Muscle layer of duodenum (tissue), 2 donors: Measurements from ENCODE around the gene ELAPOR1.

Source experiments
- H3K27ac ChIP-seq: one replicate; pipeline ENCODE4 v1.7.0; 2013; ENCODE audit warnings: mild to moderate bottlenecking, low read length
- H3K27me3 ChIP-seq: one replicate; pipeline ENCODE4 v1.7.0; 2013; ENCODE audit warnings: low read depth, mild to moderate bottlenecking, control low read depth, low read length
- H3K36me3 ChIP-seq, 2 donors: one replicate each; pipeline ENCODE4 v1.7.0; 2013; ENCODE audit warnings: low read length in 2 of 2, control low read depth in 1 of 2, mild to moderate bottlenecking in 1 of 2; ENCODE audit not compliant: insufficient read depth in 2 of 2, control insufficient read depth in 1 of 2
- H3K4me1 ChIP-seq, 2 donors: one replicate each; pipeline ENCODE4 v1.7.0; 2013; ENCODE audit warnings: low read length in 2 of 2, mild to moderate bottlenecking in 2 of 2, control low read depth in 1 of 2, moderate library complexity in 1 of 2; ENCODE audit not compliant: insufficient read depth in 2 of 2, control insufficient read depth in 1 of 2
- H3K4me3 ChIP-seq, 2 donors: one replicate each; pipeline ENCODE4 v1.7.0; 2013; ENCODE audit warnings: low read length in 2 of 2, low read depth in 1 of 2, mild to moderate bottlenecking in 1 of 2
- H3K9me3 ChIP-seq, 2 donors: one replicate each; pipeline ENCODE4 v1.7.0; 2013; ENCODE audit warnings: low read length in 2 of 2, control low read depth in 1 of 2, mild to moderate bottlenecking in 1 of 2; ENCODE audit not compliant: control insufficient read depth in 1 of 2
- donor health status: healthy.

Gene ELAPOR1

DNA sequence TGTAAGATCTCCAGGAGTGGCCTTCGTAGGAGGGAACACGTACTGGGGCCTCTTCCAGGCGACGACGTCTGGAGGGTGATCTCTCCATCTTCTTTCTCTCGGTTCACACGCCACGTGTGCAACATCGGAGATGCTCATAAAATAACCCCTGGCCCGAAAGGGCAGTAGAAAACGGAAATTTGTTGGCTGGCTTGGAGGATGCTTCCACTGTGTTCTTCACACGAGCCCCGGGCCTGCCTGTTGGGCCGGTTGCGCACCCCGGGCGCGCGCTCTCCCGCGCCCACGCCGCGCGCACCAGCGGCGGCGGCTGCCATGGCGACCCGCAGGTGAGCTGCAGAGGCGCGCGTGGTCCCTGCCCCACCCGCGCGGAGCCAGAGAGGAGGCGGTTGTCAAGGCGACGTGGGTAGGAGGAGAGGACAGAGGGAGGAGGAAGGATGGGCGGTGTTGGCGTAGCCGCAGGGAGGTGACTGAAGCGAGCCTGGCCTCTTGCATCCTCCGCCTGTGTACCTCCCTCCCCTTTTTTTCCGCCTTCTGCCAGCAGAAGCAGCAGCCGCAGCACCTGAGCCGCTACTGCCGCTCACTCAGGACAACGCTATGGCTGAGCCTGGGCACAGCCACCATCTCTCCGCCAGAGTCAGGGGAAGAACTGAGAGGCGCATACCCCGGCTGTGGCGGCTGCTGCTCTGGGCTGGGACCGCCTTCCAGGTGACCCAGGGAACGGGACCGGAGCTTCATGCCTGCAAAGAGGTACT is at the start of gene ELAPOR1:
ELAPOR1 (plus strand) TSS at position 526 of the 752 bp plus-strand sequence; CDS start at position 595, 69 bp downstream.
- no peaks in the 10 kb centered on the region for H3K9me3 ChIP-seq
- no peaks in the 10 kb centered on the region for H3K36me3 ChIP-seq
- peaks cover 5 to 27% of the 10 kb centered on the region in 2 donors for H3K4me1 ChIP-seq
- peaks cover 13% of the 10 kb centered on the region for H3K27me3 ChIP-seq
- peak within 1 kb of the TSS; percentile 59 to 63 for H3K4me3 ChIP-seq
- H3K27ac ChIP-seq, result peak within 1 kb of the TSS; percentile 64

GRCh38 chr1:109065137-109065536 is 48.8 kb upstream of the ELAPOR1 start:
- H3K27me3 ChIP-seq, result no peaks in the 10 kb centered on the region
- peaks cover 0 to 38% of the 10 kb centered on the region in 2 donors for H3K36me3 ChIP-seq
- no peaks in the 10 kb centered on the region for H3K4me1 ChIP-seq
- no peaks in the 10 kb centered on the region for H3K9me3 ChIP-seq
- no peak overlapping the region for H3K4me3 ChIP-seq
- no peak overlapping the region for H3K27ac ChIP-seq

GRCh38 chr1:109067883-109068282 is 46.0 kb upstream of the ELAPOR1 start:
- H3K36me3 ChIP-seq, result peaks cover 0 to 38% of the 10 kb centered on the region in 2 donors
- no peaks in the 10 kb centered on the region for H3K9me3 ChIP-seq
- no peak overlapping the region for H3K4me3 ChIP-seq
- no peaks in the 10 kb centered on the region for H3K4me1 ChIP-seq
- H3K27ac ChIP-seq, result no peak overlapping the region
- no peaks in the 10 kb centered on the region for H3K27me3 ChIP-seq

DNA sequence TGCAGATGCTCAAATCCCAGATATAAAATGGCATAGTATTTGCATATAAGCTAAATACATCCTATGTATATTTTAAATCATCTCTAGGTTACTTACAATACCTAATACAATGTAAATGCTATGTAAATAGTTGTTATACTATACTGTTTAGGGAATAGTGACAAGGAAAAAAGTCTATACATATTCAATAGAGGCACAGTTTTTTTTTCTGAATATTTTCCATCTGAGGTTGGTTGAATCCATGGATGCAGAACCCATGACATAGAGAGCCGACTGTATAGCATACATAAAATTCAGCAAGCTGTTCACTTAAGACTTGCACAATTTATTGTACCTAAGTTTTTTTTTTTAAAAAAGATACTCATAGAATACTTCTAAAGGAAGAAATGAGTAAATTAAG is 44.6 kb upstream of the ELAPOR1 start:
- Histone ChIP-seq H3K27ac (no peak overlapping the region), H3K4me3 (no peak overlapping the region)

GRCh38 chr1:109075531-109076490 is 38.1 kb upstream of the ELAPOR1 start, which contains the start of gene TAF13:
Gene TAF13 (minus strand): TSS chr1:109076003. CDS start chr1:109075947, 56 bp downstream.
- Histone ChIP-seq H3K9me3 (no peaks in the 10 kb centered on the region), H3K27ac (peak within 1 kb of the TSS; percentile 98), H3K36me3 (peaks cover 0 to 5% of the 10 kb centered on the region in 2 donors), H3K4me1 (peaks cover 0 to 13% of the 10 kb centered on the region in 2 donors), H3K27me3 (no peaks in the 10 kb centered on the region), H3K4me3 (peak within 1 kb of the TSS; percentile 85 to 99)

More for the DNA sequence above, 44.6 kb upstream of the ELAPOR1 start:
- H3K36me3 ChIP-seq, result peaks cover 0 to 30% of the 10 kb centered on the region in 2 donors
- H3K4me1 ChIP-seq, result no peaks in the 10 kb centered on the region
- no peaks in the 10 kb centered on the region for H3K9me3 ChIP-seq
- H3K27me3 ChIP-seq, result no peaks in the 10 kb centered on the region

DNA sequence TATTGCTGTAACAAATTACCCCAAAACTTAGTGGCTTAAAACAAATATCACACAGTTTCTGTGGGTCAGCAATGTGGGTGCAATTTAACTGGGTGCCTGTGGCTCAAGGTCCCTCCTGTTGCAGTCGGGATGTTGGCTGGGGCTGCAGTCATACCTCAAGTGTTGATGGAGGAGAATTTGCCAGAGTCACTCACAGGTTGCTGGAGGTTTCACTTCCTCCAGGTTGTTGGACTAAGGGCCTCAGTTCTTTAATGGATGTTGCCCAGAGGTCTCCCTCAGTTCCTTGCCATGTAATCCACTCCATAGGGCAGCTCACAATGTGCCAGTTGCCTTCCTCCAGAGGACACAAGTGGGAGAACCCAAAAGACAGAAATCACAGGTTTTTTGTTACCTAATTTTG is 35.6 kb upstream of the ELAPOR1 start:
- no peaks in the 10 kb centered on the region for H3K9me3 ChIP-seq
- H3K27me3 ChIP-seq, result no peaks in the 10 kb centered on the region
- H3K4me1 ChIP-seq, result peaks cover 0 to 13% of the 10 kb centered on the region in 2 donors
- H3K27ac ChIP-seq, result no peak overlapping the region
- H3K4me3 ChIP-seq, result no peak overlapping the region
- peaks cover 0 to 5% of the 10 kb centered on the region in 2 donors for H3K36me3 ChIP-seq

DNA sequence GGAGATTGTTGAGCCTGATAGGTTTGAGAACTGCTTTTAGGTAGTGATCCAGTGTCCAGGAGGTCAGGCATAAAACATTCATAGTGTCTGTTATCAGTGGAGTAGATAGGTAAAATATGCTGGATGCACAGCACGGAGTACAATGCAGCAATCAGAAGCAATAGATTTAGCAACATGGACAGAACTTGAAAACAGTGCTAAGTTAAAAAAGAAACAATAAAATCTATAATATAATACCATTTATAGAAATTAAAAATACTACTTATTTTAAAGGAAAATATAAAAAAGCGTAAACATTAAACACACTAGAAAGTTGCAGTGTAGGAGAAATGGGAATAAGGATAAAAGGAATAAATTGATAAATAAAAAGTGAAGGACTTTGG is 34.7 kb upstream of the ELAPOR1 start:
- Histone ChIP-seq H3K27me3 (no peaks in the 10 kb centered on the region), H3K27ac (no peak overlapping the region), H3K4me3 (no peak overlapping the region), H3K36me3 (peaks cover 0 to 5% of the 10 kb centered on the region in 2 donors), H3K4me1 (peaks cover 0 to 13% of the 10 kb centered on the region in 2 donors), H3K9me3 (no peaks in the 10 kb centered on the region)

DNA sequence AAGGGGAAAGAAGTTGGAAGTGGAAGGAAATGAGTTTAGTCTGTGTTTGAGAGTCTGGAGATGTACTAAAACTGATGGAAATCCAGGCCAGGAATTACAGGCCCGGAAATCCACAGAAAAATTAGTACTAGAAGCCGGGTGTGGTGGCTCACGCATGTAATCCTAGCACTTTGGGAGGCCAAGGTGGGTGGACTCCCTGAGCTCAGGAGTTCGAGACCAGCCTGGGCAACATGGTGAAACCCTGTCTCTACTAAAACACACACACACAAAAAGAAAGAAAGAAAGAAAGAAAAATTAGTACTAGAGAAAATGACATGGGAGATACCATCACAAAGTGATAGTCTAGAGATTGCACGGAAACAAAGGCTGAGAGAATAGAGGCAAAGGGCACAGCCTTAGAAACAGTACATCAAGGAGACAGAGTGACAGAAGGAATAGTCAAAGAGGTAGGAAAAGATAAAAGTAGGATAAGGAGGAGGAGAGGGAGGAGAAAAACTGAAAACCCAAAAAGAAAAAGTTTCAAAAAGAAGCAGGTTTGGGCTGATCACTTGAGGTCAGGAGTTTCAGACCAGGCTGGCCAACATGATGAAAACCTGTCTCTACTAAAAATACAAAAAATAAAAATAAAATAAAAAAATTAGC is 33.4 kb upstream of the ELAPOR1 start:
- Histone ChIP-seq H3K9me3 (no peaks in the 10 kb centered on the region), H3K27ac (no peak overlapping the region), H3K36me3 (peaks cover 0 to 2% of the 10 kb centered on the region in 2 donors), H3K4me1 (peaks cover 0 to 5% of the 10 kb centered on the region in 2 donors), H3K27me3 (no peaks in the 10 kb centered on the region), H3K4me3 (no peak overlapping the region)

GRCh38 chr1:109083501-109083900 is 30.4 kb upstream of the ELAPOR1 start:
- Histone ChIP-seq H3K4me1 (no peaks in the 10 kb centered on the region), H3K4me3 (no peak overlapping the region), H3K36me3 (no peaks in the 10 kb centered on the region), H3K9me3 (no peaks in the 10 kb centered on the region), H3K27ac (no peak overlapping the region), H3K27me3 (no peaks in the 10 kb centered on the region)

GRCh38 chr1:109083923-109084322 is 30.0 kb upstream of the ELAPOR1 start:
- H3K4me1 ChIP-seq, result peaks cover 0 to 3% of the 10 kb centered on the region in 2 donors
- H3K27me3 ChIP-seq, result no peaks in the 10 kb centered on the region
- H3K27ac ChIP-seq, result no peak overlapping the region
- H3K9me3 ChIP-seq, result no peaks in the 10 kb centered on the region
- H3K4me3 ChIP-seq, result no peak overlapping the region
- H3K36me3 ChIP-seq, result no peaks in the 10 kb centered on the region
